ENCODE data around the gene NPIPB8.
"Not testable (repeated sequence)": the region's sequence is repeated elsewhere in the genome, so short reads cannot be mapped to it uniquely, and the experiment has no call there.

- not testable (repeated sequence) for TF ChIP-seq CTCF (conservative IDR thresholded peaks at IDR 0.05; ENCODE audit: low read depth, low read length); EZH2 (IDR thresholded peaks at IDR 0.05; ENCODE audit: low read length, unreplicated experiment)
Measured at GRCh38 chr16:28638359-28638758, 494 bp downstream of the NPIPB8 start.

All from PC-3 (cell line).